Activated B cell treated with CpG ODN at 0.5 μM for 24 hours (primary cell): ENCODE results near the gene FBXW2. TPM values are rescaled to one million over a fixed set of nuclear protein-coding genes. Genes with fewer than 3 reads are reported as not detected.

Experiments used
- ATAC-seq: fragments of 200-7000 bp; cut with Tn5 transposase; one replicate; pipeline ENCODE4 v1.10.0; 2021; ENCODE audit warnings: low read depth, mild to moderate bottlenecking, moderate library complexity
- CTCF ChIA-PET: fragments of 350-600 bp; sonication (Branson Sonifier 250); formaldehyde crosslinking; loops from one replicate; lab custom pipeline; 2021; ENCODE audit warnings: antibody characterized with exemption; lab: Charles Lee
- POLR2A ChIA-PET: fragments of 350-600 bp; sonication (Branson Sonifier 250); formaldehyde crosslinking; loops from one replicate; lab custom pipeline; 2021; ENCODE audit warnings: antibody characterized with exemption; lab: Charles Lee
- DNase-seq: peaks from one replicate; pipeline ENCODE4 v3.0.0; 2022
- H3K27ac Mint-ChIP-seq: one replicate; pipeline ENCODE4 v1.8.0; 2020; ENCODE audit warnings: mixed read lengths
- H3K27me3 Mint-ChIP-seq: one replicate; pipeline ENCODE4 v1.8.0; 2021; ENCODE audit warnings: mixed read lengths
- H3K36me3 Mint-ChIP-seq: one replicate; pipeline ENCODE4 v1.8.0; 2021; ENCODE audit warnings: low read depth, mixed read lengths
- H3K4me1 Mint-ChIP-seq: one replicate; pipeline ENCODE4 v1.8.0; 2021; ENCODE audit warnings: mixed read lengths
- H3K4me3 Mint-ChIP-seq: one replicate; pipeline ENCODE4 v1.8.0; 2020; ENCODE audit warnings: mild to moderate bottlenecking, mixed read lengths
- H3K9me3 Mint-ChIP-seq: one replicate; pipeline ENCODE4 v1.8.0; 2020; ENCODE audit warnings: mixed read lengths
- intact Hi-C: fragments of 100-400 bp; cut with micrococcal nuclease; formaldehyde crosslinking; loops from one replicate; pipeline ENCODE4 v1.15.1; 2024
- total RNA-seq: library from RNA; stranded (reverse); gene quantifications from 2 replicates; pipeline ENCODE4 v1.2.3, GENCODE V29; 2022
- TF ChIP-seq, protein P1 (sequence below): fragments of 200-600 bp; IDR thresholded peaks from one replicate; pipeline ENCODE4 v1.8.0; 2022; ENCODE audit warnings: antibody characterized with exemption, mild to moderate bottlenecking

Gene FBXW2
- total RNA-seq, 1 donor from 2014 or later, result 77.9 TPM

DNA sequence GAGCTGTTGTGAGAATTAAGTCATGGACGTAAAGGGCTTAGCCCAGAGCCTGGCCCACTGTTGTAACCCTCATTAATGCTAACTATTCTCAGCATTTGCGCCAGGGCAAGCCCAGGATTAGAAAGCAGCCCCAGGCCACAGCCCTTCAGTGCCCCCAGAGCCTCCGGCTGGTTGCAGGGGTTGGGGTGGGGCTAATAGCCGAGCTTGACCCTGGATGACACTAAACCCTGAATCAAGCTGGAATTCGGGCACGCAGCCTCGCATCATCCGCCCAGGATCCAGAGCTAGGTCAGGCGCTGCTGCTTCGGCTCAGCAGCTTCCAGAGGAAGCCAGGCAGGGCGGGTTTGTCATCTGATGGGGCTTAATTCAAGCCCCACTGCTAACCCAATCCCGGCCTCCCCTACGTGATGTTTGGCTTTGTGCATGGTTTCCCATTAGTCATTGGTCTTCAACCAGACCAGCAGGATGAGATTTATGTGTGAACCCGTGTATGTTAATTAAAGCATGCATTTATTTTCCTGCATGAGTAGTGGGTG, 77.8 kb downstream of the FBXW2 start:
- intact Hi-C loops, result loop anchor here (2.0 kb wide), 3 partner anchors 23 to 153 kb away; partner anchors contain the start of gene PSMD5
- ChIA-PET POLR2A (interaction anchor here (0.6 to 1.4 kb wide), 7 partner anchors 9 to 409 kb away, joined by 3 to 17 read pairs (median 5); partner anchors contain the start of genes CNTRL and FBXW2), CTCF (interaction anchor here (0.6 to 0.9 kb wide), 2 partner anchors 16 to 95 kb away, joined by 3 to 4 read pairs; no protein-coding TSS in a partner anchor)
- H3K27ac Mint-ChIP-seq, result peak overlapping the region; percentile 65
- peaks cover 32% of the 10 kb centered on the region for H3K4me1 Mint-ChIP-seq
- H3K36me3 Mint-ChIP-seq, result peaks cover 6% of the 10 kb centered on the region
- no peak for DNase-seq
- H3K4me3 Mint-ChIP-seq, result peak overlapping the region; percentile 87
- H3K27me3 Mint-ChIP-seq, result no peaks in the 10 kb centered on the region
- no peaks in the 10 kb centered on the region for H3K9me3 Mint-ChIP-seq
- TF ChIP-seq, protein P1, sequence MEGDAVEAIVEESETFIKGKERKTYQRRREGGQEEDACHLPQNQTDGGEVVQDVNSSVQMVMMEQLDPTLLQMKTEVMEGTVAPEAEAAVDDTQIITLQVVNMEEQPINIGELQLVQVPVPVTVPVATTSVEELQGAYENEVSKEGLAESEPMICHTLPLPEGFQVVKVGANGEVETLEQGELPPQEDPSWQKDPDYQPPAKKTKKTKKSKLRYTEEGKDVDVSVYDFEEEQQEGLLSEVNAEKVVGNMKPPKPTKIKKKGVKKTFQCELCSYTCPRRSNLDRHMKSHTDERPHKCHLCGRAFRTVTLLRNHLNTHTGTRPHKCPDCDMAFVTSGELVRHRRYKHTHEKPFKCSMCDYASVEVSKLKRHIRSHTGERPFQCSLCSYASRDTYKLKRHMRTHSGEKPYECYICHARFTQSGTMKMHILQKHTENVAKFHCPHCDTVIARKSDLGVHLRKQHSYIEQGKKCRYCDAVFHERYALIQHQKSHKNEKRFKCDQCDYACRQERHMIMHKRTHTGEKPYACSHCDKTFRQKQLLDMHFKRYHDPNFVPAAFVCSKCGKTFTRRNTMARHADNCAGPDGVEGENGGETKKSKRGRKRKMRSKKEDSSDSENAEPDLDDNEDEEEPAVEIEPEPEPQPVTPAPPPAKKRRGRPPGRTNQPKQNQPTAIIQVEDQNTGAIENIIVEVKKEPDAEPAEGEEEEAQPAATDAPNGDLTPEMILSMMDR, result no peak
- ATAC-seq, result no peak

DNA sequence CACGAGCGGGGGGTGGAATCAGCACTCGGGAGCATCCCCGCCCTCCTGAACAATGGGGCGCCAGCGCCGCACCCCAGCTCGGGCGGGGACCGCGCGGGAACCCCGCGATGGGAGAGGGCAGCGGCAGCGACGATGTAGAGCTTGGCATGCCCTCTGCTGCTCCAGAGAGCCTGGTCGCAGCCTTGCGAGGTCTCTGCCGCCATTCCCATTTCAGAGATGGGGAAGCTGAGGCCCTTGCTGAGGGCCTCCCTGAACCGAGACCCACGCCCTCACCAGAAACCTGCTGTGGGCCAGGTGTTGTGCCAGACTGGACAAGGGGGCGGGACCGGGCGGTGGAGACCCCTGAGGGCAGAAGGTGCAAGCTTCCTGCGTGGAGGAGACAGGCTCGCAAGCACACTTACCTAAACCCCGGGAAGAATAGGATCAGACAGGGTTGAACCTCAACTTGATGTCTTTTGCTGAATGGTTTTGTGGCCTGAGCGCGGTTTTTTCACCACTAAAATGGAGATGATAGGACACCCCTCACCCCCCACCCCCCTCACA, 78.3 kb downstream of the FBXW2 start:
- POLR2A ChIA-PET, result interaction anchor here (0.6 to 1.4 kb wide), 12 partner anchors 9 to 409 kb away, joined by 3 to 17 read pairs (median 4); partner anchors contain the start of genes CNTRL and FBXW2
- TF ChIP-seq, protein P1, result no peak

DNA sequence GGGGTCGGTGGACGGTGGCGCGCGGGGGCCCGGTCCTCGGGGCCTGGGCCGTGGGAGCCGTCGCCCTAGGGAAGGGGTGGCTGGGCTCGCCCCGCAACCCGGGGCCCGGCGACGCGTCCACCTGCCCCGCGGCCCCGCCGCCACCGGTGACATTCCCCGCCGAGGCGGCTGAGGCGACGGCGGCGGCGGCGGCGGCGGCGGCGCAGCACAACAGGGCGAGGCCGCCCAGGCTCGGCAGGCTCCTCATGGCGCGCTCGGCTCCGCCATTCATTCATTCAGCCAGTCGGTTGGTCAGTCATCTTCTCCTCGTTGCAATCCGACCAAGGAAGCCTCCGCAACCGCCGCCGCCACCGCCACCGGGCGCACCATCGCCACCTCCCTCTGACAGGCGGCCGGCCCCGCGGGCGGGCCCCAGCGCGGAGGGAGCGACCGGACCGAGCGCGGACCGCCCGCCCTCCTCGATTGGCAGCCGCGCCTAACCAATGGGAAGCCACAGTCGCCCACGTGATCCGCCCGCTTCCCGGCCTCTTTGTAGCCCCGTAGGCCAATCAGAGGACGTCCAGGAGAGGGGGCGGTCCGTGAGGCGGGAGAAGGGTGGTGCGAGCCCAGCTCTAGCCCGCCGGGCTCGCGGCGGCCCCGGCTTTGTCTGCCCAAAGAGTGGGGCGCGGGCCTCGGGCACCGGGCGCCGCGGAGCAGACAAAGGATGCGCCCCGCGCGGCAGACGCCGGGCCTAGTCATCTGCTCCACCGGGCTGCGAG, 78.9 kb downstream of the FBXW2 start, which contains the start of gene MEGF9:
Gene MEGF9 (minus strand): TSS at position 383 of the 758 bp plus-strand sequence. CDS start 112 bp downstream, at position 271.
- Mint-ChIP-seq H3K4me3 (peak within 1 kb of the TSS; percentile 90), H3K27me3 (no peaks in the 10 kb centered on the region), H3K9me3 (no peaks in the 10 kb centered on the region), H3K4me1 (peaks cover 38% of the 10 kb centered on the region), H3K36me3 (peaks cover 6% of the 10 kb centered on the region), H3K27ac (peak within 1 kb of the TSS; percentile 86)
- POLR2A ChIA-PET, result interaction anchor here (0.6 to 1.4 kb wide), 9 partner anchors 15 to 410 kb away, joined by 3 to 7 read pairs (median 4); partner anchors contain the start of gene FBXW2
- CTCF ChIA-PET, result interaction anchor here (0.9 kb wide), 1 partner anchor 94 kb away, joined by 3 read pairs; no protein-coding TSS in a partner anchor
- TF ChIP-seq, protein P1, result no peak
- ATAC-seq (peak; percentile 94), DNase-seq (peak; percentile 95)
- intact Hi-C loops, result loop anchor here (1.0 to 5.0 kb wide), 9 partner anchors 21 to 656 kb away; partner anchors contain the start of genes CDK5RAP2, FBXW2, PSMD5 and RAB14

More for the DNA sequence above, 78.3 kb downstream of the FBXW2 start:
- Mint-ChIP-seq H3K27ac (peak overlapping the region; percentile 82), H3K9me3 (no peaks in the 10 kb centered on the region), H3K4me3 (peak overlapping the region; percentile 87), H3K36me3 (peaks cover 6% of the 10 kb centered on the region), H3K27me3 (no peaks in the 10 kb centered on the region), H3K4me1 (peaks cover 36% of the 10 kb centered on the region)
- CTCF ChIA-PET, result interaction anchor here (0.6 to 0.9 kb wide), 2 partner anchors 16 to 95 kb away, joined by 3 to 4 read pairs; no protein-coding TSS in a partner anchor
- intact Hi-C loops, result loop anchor here (1.0 to 5.0 kb wide), 9 partner anchors 22 to 655 kb away; partner anchors contain the start of genes CDK5RAP2, FBXW2, PSMD5 and RAB14
- no peak for ATAC-seq
- DNase-seq, result no peak

DNA sequence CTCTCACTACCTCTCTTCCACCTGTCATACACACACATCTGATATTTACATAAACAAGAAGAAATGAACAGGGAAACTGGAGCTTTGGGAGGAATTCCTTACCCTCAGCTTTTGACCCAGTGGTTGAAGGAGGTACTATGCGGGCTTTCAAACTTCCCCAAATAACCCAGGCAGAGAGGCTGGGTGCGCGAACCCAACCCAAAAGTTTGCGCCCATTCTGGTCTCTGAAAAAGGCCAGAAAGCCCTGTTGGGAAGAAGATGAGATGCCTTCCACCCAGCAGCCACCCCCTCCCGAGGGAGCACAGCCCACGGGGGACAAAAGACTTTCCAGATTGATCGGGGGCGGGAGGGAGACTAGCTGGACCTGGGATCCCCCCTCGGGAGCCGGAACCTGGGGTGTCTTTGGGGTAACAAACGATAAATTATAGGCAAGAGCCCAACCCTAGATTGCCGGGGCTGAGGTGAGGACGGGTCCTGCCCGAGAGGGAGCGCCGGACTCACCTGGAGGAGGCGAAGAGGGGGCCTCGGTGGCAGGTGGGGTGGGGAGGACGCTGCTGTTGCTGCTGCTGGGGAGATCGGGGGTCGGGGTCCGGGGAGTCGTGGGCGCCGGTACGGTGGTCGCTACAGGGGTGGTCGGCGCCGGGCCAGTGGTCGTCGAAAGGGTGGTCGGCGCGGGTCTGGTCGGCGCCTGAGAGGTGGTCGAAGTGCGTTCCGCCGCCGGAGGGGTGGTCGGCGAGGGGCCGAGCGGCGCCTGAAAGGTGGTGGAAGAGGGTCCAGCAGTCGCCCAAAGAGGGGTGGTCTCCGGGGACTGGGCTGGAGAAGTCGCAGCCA, 79.7 kb downstream of the FBXW2 start:
- ChIA-PET POLR2A (interaction anchor here (2.0 kb wide), 1 partner anchor 80 kb away, joined by 15 read pairs; the partner anchor contains the start of gene FBXW2), CTCF (no interaction called here)
- Mint-ChIP-seq H3K4me3 (peak overlapping the region; percentile 90), H3K9me3 (no peaks in the 10 kb centered on the region), H3K27ac (peak overlapping the region; percentile 86), H3K27me3 (no peaks in the 10 kb centered on the region), H3K4me1 (peaks cover 40% of the 10 kb centered on the region), H3K36me3 (peaks cover 6% of the 10 kb centered on the region)
- ATAC-seq, result no peak
- DNase-seq, result peak; percentile 30
- intact Hi-C loops, result loop anchor here (1.0 to 5.0 kb wide), 9 partner anchors 21 to 657 kb away; partner anchors contain the start of genes CDK5RAP2, FBXW2, PSMD5 and RAB14
- TF ChIP-seq, protein P1, result no peak
